ENCODE measurements around the gene ARRDC2. TPM values are rescaled to one million over a fixed set of nuclear protein-coding genes. Genes with fewer than 3 reads are reported as not detected.
A peak's percentile ranks its signal among the peaks of the same experiment; 100 is the strongest.

ARRDC2 gene
- total and polyA plus RNA-seq, 2 of the 13 experiments (the other 11 are each of a cell fraction or from before 2014, with no cell fraction given), result 2.1 to 3.4 TPM

GRCh38 chr19:18060472-18060871 lies 52.5 kb downstream of the ARRDC2 start:
- Histone ChIP-seq H3K27me3 (ENCODE audit: control insufficient read depth in 1 of 2, insufficient read depth in 2 of 2, low read length in 2 of 2) (no peaks in the 10 kb centered on the region; a peak in 1 of 5 replicates), H3K79me2 (ENCODE audit: insufficient read depth, low read length) (no peaks in the 10 kb centered on the region), H3K4me1 (ENCODE audit: insufficient read depth, low read length) (peaks cover 16% of the 10 kb centered on the region), H3K9ac (ENCODE audit: insufficient read depth, low read depth, low read length) (no peak overlapping the region), H2AFZ (ENCODE audit: low read length) (no peak overlapping the region), H3K9me3 (ENCODE audit: low read length) (no peaks in the 10 kb centered on the region), H4K20me1 (ENCODE audit: insufficient read depth, low read length) (no peaks in the 10 kb centered on the region), H3K4me3 (replicated peaks in 1 of 3; ENCODE audit: insufficient read depth in 1 of 3, low read depth in 2 of 3, low read length in 3 of 3) (no peak overlapping the region), H3K36me3 (replicated peaks in 1 of 2; ENCODE audit: control insufficient read depth in 1 of 2, insufficient read depth in 2 of 2, low read length in 2 of 2) (no peaks in the 10 kb centered on the region), H3K4me2 (ENCODE audit: low read depth, low read length) (no peak overlapping the region), H3K27ac (ENCODE audit: extremely low read length, insufficient read depth, low read length) (no peak overlapping the region)
- DNase-seq (ENCODE audit: low spot score), result no peak
- BruUV-seq (replicated peaks), result no TSS peak
- ChIA-PET POLR2A (no interaction called here), CTCF (ENCODE audit: low intra/inter-chr PET ratio, low total read pairs) (no interaction called here)
- no peak for FAIRE-seq
- intact Hi-C loops (cut with micrococcal nuclease; ENCODE audit: unreplicated experiment) (no loop called here), in situ Hi-C loops (cut with HindIII; ENCODE audit: extremely low pct_ligation_motif_present, low pct_unique_long_range_greater_than_20kb) (loop anchor here (25.0 kb wide), 1 partner anchor 123 kb away; the partner anchor contains the start of gene CCDC124)
- TF ChIP-seq NFYB (CRISPR knock-in tag; IDR thresholded peaks at IDR 0.05) (peak; percentile 47), USF2 (IDR thresholded peaks at IDR 0.05; ENCODE audit: low read depth, low read length) (no peak), USF2 (CRISPR knock-in tag; IDR thresholded peaks at IDR 0.05; ENCODE audit: borderline replicate concordance) (peak; percentile 56; the same call in 1 of the 2 replicates), NFYC (CRISPR knock-in tag; IDR thresholded peaks at IDR 0.05) (peak; percentile 64)
- TF ChIP-seq, protein P1, sequence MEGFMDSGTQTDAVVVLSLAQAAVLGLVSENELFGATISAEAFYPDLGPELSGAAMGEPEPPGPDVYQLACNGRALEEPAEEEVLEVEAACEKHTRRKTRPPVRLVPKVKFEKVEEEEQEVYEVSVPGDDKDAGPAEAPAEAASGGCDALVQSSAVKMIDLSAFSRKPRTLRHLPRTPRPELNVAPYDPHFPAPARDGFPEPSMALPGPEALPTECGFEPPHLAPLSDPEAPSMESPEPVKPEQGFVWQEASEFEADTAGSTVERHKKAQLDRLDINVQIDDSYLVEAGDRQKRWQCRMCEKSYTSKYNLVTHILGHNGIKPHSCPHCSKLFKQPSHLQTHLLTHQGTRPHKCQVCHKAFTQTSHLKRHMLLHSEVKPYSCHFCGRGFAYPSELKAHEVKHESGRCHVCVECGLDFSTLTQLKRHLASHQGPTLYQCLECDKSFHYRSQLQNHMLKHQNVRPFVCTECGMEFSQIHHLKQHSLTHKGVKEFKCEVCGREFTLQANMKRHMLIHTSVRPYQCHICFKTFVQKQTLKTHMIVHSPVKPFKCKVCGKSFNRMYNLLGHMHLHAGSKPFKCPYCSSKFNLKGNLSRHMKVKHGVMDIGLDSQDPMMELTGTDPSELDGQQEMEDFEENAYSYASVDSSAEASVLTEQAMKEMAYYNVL (CRISPR knock-in tag; IDR thresholded peaks at IDR 0.05; ENCODE audit: borderline replicate concordance), result no peak
- TF ChIP-seq, protein P2, sequence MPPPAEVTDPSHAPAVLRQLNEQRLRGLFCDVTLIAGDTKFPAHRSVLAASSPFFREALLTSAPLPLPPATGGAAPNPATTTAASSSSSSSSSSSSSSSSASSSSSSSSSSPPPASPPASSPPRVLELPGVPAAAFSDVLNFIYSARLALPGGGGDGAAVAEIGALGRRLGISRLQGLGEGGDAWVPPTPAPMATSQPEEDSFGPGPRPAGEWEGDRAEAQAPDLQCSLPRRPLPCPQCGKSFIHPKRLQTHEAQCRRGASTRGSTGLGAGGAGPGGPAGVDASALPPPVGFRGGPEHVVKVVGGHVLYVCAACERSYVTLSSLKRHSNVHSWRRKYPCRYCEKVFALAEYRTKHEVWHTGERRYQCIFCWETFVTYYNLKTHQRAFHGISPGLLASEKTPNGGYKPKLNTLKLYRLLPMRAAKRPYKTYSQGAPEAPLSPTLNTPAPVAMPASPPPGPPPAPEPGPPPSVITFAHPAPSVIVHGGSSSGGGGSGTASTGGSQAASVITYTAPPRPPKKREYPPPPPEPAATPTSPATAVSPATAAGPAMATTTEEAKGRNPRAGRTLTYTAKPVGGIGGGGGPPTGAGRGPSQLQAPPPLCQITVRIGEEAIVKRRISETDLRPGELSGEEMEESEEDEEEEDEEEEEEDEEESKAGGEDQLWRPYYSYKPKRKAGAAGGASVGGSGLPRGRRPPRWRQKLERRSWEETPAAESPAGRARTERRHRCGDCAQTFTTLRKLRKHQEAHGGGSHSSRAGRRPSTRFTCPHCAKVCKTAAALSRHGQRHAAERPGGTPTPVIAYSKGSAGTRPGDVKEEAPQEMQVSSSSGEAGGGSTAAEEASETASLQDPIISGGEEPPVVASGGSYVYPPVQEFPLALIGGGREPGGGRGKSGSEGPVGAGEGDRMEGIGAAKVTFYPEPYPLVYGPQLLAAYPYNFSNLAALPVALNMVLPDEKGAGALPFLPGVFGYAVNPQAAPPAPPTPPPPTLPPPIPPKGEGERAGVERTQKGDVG (CRISPR knock-in tag; IDR thresholded peaks at IDR 0.05; ENCODE audit: borderline replicate concordance), result no peak
- ATAC-seq, result no peak
- 32% methylated on average over 5 of the region's 6 CpGs for WGBS (ENCODE audit: low lambda C conversion rate)
